Liver (tissue), 3 donors: Measurements from ENCODE around the gene NKTR.

Experiments used
- EGR1 ChIP-seq, 2 donors: IDR thresholded peaks; 2 replicates each; pipeline ENCODE4 v1.6.1; 2016 to 2018; ENCODE audit warnings: antibody characterized with exemption in 2 of 2, low read depth in 2 of 2
- FOXA1 ChIP-seq: IDR thresholded peaks from 2 replicates; pipeline ENCODE4 v1.6.1; 2016; ENCODE audit warnings: antibody characterized with exemption
- GABPA ChIP-seq, 2 donors: IDR thresholded peaks in 1 of 2; conservative IDR thresholded peaks in 1 of 2; 2 replicates each; pipeline ENCODE4 v1.6.1; 2016; ENCODE audit warnings: antibody characterized with exemption in 2 of 2, mild to moderate bottlenecking in 1 of 2, moderate library complexity in 1 of 2
- JUND ChIP-seq, 2 donors: IDR thresholded peaks; 2 replicates each; pipeline ENCODE4 v1.6.1; 2016; ENCODE audit warnings: antibody characterized with exemption in 2 of 2
- RAD21 ChIP-seq, 2 donors: IDR thresholded peaks; 2 replicates each; pipeline ENCODE4 v1.6.1; 2016; ENCODE audit warnings: antibody characterized with exemption in 2 of 2, mild to moderate bottlenecking in 2 of 2
- RXRA ChIP-seq, 2 donors: IDR thresholded peaks; 2 replicates each; pipeline ENCODE4 v1.6.1; 2017 to 2018; ENCODE audit warnings: antibody characterized with exemption in 2 of 2, mild to moderate bottlenecking in 1 of 2
- SP1 ChIP-seq: IDR thresholded peaks from 2 replicates; pipeline ENCODE4 v1.6.1; 2018; ENCODE audit warnings: antibody characterized with exemption, mild to moderate bottlenecking
- TAF1 ChIP-seq: conservative IDR thresholded peaks from 2 replicates; pipeline ENCODE4 v1.6.1; 2016; ENCODE audit warnings: antibody characterized with exemption, mild to moderate bottlenecking
- YY1 ChIP-seq: IDR thresholded peaks from 2 replicates; pipeline ENCODE4 v1.6.1; 2016; ENCODE audit warnings: antibody characterized with exemption, mild to moderate bottlenecking
- TF ChIP-seq, protein P1 (sequence below): fragments of 150-350 bp; IDR thresholded peaks from 2 replicates; pipeline ENCODE4 v1.5.1; 2017; ENCODE audit warnings: improper control_type of control experiment, low read depth, low read length; ENCODE audit not compliant: missing input control
- TF ChIP-seq, protein P2 (sequence below): IDR thresholded peaks from 2 replicates; pipeline ENCODE4 v1.6.1; 2016; ENCODE audit warnings: antibody characterized with exemption
- TF ChIP-seq, protein P3 (sequence below): IDR thresholded peaks from 2 replicates; pipeline ENCODE4 v1.6.1; 2016; ENCODE audit warnings: antibody characterized with exemption, mild to moderate bottlenecking
- TF ChIP-seq, protein P4 (sequence below): IDR thresholded peaks from 2 replicates; pipeline ENCODE4 v1.6.1; 2016; ENCODE audit warnings: antibody characterized with exemption
- TF ChIP-seq, protein P5 (sequence below): IDR thresholded peaks from 2 replicates; pipeline ENCODE4 v1.6.1; 2016; ENCODE audit warnings: antibody characterized with exemption
- donor health status: healthy.
- donor health status: healthy.

DNA sequence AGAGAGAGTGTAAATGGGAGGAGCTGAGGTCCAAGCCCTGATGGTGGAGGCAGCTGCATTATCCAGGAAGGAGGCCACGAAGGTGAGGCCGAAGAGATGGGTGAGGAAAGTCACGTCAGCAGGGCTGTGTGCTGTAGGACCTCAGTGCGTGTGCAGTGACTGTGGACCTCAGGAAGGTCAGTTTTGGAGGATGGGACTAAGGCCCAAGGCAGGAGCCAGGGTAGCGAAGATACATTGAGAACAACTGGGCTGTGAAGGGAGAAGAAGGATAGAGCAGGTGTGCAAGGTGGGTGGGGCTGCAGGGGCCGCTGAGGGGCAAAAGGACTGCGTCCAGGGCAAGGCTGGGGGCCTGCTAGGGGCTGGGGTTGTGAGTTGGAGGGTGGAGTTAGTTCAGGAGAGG is 89.7 kb downstream of the NKTR start:
- TF ChIP-seq, protein P1, sequence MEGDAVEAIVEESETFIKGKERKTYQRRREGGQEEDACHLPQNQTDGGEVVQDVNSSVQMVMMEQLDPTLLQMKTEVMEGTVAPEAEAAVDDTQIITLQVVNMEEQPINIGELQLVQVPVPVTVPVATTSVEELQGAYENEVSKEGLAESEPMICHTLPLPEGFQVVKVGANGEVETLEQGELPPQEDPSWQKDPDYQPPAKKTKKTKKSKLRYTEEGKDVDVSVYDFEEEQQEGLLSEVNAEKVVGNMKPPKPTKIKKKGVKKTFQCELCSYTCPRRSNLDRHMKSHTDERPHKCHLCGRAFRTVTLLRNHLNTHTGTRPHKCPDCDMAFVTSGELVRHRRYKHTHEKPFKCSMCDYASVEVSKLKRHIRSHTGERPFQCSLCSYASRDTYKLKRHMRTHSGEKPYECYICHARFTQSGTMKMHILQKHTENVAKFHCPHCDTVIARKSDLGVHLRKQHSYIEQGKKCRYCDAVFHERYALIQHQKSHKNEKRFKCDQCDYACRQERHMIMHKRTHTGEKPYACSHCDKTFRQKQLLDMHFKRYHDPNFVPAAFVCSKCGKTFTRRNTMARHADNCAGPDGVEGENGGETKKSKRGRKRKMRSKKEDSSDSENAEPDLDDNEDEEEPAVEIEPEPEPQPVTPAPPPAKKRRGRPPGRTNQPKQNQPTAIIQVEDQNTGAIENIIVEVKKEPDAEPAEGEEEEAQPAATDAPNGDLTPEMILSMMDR: no peak
- TF ChIP-seq JUND (IDR thresholded peaks at IDR 0.05): no peak
- TF ChIP-seq EGR1 (IDR thresholded peaks at IDR 0.05; ENCODE audit: low read depth in 2 of 2): no peak
- TF ChIP-seq RAD21 (IDR thresholded peaks at IDR 0.05): no peak
- TF ChIP-seq, protein P2, sequence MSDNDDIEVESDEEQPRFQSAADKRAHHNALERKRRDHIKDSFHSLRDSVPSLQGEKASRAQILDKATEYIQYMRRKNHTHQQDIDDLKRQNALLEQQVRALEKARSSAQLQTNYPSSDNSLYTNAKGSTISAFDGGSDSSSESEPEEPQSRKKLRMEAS: no peak
- TF ChIP-seq YY1: no peak
- no peak for TF ChIP-seq TAF1
- TF ChIP-seq, protein P3, sequence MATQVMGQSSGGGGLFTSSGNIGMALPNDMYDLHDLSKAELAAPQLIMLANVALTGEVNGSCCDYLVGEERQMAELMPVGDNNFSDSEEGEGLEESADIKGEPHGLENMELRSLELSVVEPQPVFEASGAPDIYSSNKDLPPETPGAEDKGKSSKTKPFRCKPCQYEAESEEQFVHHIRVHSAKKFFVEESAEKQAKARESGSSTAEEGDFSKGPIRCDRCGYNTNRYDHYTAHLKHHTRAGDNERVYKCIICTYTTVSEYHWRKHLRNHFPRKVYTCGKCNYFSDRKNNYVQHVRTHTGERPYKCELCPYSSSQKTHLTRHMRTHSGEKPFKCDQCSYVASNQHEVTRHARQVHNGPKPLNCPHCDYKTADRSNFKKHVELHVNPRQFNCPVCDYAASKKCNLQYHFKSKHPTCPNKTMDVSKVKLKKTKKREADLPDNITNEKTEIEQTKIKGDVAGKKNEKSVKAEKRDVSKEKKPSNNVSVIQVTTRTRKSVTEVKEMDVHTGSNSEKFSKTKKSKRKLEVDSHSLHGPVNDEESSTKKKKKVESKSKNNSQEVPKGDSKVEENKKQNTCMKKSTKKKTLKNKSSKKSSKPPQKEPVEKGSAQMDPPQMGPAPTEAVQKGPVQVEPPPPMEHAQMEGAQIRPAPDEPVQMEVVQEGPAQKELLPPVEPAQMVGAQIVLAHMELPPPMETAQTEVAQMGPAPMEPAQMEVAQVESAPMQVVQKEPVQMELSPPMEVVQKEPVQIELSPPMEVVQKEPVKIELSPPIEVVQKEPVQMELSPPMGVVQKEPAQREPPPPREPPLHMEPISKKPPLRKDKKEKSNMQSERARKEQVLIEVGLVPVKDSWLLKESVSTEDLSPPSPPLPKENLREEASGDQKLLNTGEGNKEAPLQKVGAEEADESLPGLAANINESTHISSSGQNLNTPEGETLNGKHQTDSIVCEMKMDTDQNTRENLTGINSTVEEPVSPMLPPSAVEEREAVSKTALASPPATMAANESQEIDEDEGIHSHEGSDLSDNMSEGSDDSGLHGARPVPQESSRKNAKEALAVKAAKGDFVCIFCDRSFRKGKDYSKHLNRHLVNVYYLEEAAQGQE: no peak
- TF ChIP-seq RXRA (IDR thresholded peaks at IDR 0.05): no peak
- TF ChIP-seq, protein P4, sequence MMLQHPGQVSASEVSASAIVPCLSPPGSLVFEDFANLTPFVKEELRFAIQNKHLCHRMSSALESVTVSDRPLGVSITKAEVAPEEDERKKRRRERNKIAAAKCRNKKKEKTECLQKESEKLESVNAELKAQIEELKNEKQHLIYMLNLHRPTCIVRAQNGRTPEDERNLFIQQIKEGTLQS: no peak
- TF ChIP-seq SP1: no peak
- no peak for TF ChIP-seq GABPA (IDR thresholded peaks at IDR 0.05 in 1 of 2, conservative IDR thresholded peaks at IDR 0.05 in 1 of 2)
- no peak for TF ChIP-seq FOXA1
- TF ChIP-seq, protein P5, sequence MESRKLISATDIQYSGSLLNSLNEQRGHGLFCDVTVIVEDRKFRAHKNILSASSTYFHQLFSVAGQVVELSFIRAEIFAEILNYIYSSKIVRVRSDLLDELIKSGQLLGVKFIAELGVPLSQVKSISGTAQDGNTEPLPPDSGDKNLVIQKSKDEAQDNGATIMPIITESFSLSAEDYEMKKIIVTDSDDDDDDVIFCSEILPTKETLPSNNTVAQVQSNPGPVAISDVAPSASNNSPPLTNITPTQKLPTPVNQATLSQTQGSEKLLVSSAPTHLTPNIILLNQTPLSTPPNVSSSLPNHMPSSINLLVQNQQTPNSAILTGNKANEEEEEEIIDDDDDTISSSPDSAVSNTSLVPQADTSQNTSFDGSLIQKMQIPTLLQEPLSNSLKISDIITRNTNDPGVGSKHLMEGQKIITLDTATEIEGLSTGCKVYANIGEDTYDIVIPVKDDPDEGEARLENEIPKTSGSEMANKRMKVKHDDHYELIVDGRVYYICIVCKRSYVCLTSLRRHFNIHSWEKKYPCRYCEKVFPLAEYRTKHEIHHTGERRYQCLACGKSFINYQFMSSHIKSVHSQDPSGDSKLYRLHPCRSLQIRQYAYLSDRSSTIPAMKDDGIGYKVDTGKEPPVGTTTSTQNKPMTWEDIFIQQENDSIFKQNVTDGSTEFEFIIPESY: no peak
